Ishikawa (cell line): ENCODE results near the gene VWA8.

Experiments
- CEBPB ChIP-seq: IDR thresholded peaks from 2 replicates; pipeline ENCODE4 v1.6.1; 2012
- CREB1 ChIP-seq: IDR thresholded peaks from 2 replicates; pipeline ENCODE4 v1.6.1; 2012; ENCODE audit warnings: low read depth
- EGR1 ChIP-seq: IDR thresholded peaks from 2 replicates; pipeline ENCODE4 v1.6.1; 2012
- EP300 ChIP-seq: IDR thresholded peaks from 2 replicates; pipeline ENCODE4 v1.6.1; 2012; ENCODE audit warnings: borderline replicate concordance
- FOXM1 ChIP-seq: IDR thresholded peaks from 2 replicates; pipeline ENCODE4 v1.6.1; 2012; ENCODE audit warnings: low read depth, borderline replicate concordance
- NFIC ChIP-seq: IDR thresholded peaks from 2 replicates; pipeline ENCODE4 v1.6.1; 2012
- RAD21 ChIP-seq: IDR thresholded peaks from 2 replicates; pipeline ENCODE4 v1.6.1; 2012; ENCODE audit warnings: low read depth
- TAF1 ChIP-seq: IDR thresholded peaks from 2 replicates; pipeline ENCODE4 v1.6.1; 2012; ENCODE audit warnings: low read depth, mild to moderate bottlenecking
- TCF12 ChIP-seq: IDR thresholded peaks from 2 replicates; pipeline ENCODE4 v1.6.1; 2012; ENCODE audit warnings: low read depth
- TEAD4 ChIP-seq: IDR thresholded peaks from 2 replicates; pipeline ENCODE4 v1.6.1; 2012
- YY1 ChIP-seq: IDR thresholded peaks from 2 replicates; pipeline ENCODE4 v1.6.1; 2012; ENCODE audit warnings: low read depth
- ZBTB7A ChIP-seq: IDR thresholded peaks from 2 replicates; pipeline ENCODE4 v1.6.1; 2012; ENCODE audit warnings: low read depth
- TF ChIP-seq, protein P1 (sequence below): IDR thresholded peaks from 2 replicates; pipeline ENCODE4 v1.6.1; 2012
- TF ChIP-seq, protein P2 (sequence below): IDR thresholded peaks from 2 replicates; pipeline ENCODE4 v1.6.1; 2012; ENCODE audit warnings: low read depth, mild to moderate bottlenecking
- TF ChIP-seq, protein P3 (sequence below): IDR thresholded peaks from 2 replicates; pipeline ENCODE4 v1.6.1; 2012

Gene VWA8

DNA sequence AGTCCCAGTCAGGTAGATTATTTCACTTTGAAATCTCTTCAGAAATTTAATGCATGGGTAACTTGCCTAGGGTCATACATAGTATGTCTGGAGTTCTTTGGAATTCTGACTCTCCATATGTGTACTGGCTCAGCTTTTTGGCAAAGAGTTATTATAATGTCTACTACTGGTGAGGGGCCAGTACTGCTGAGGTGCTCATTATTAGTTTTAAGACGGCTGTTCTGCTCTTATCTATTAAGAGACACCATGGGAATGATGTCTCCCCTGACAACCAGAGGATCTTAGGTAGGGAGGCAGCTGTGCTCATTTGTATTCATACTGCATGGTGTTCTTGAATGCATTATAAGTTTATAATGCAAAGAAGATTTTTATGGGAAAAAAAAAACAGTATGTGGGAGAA lies 319.5 kb downstream of the VWA8 start:
- TF ChIP-seq YY1 = no peak

DNA sequence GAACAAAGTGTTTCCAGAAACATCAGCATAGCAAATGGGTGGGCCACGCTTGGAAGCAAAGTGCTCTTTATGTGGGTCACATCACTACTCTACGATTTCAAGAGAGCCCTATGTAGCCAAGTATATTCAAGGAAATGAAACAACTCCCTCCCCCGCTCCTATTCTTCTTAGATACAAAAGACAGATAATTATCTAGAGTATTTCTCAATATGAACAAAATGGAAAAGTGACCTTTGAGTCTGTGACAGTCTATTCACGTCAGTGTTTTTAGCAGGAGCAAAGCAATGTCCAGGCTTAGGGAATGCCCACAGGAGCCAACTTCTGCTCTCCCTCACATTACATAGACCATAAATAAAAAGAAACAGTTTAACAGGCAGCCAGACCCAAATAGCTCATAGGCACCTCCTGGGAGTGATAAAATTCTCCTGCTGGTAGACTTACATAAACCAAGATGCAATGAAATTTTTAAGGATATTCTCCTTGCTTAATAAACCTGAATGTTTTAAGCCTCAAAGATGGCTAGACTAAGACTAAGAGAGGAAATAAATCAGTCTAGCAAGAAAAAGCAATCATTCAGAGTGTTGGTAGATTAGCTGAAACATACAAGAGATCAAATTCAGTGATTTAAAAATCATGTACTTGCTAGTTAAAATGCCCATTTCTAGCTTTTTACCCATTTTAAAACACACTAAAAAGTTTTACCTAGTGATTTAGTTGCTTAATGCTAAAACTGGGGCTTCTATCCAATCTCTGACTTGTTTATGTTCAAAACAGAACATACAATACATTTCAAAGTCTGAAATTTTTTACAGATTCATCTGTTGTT lies 320.7 kb downstream of the VWA8 start:
- TF ChIP-seq, protein P1, sequence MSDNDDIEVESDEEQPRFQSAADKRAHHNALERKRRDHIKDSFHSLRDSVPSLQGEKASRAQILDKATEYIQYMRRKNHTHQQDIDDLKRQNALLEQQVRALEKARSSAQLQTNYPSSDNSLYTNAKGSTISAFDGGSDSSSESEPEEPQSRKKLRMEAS = no peak
- TF ChIP-seq FOXM1 (no peak), NFIC (no peak), YY1 (no peak), CEBPB (no peak), EGR1 (no peak), ZBTB7A (no peak), TCF12 (no peak), TAF1 (no peak), TEAD4 (no peak), RAD21 (no peak), CREB1 (no peak), EP300 (no peak)
- TF ChIP-seq, protein P2, sequence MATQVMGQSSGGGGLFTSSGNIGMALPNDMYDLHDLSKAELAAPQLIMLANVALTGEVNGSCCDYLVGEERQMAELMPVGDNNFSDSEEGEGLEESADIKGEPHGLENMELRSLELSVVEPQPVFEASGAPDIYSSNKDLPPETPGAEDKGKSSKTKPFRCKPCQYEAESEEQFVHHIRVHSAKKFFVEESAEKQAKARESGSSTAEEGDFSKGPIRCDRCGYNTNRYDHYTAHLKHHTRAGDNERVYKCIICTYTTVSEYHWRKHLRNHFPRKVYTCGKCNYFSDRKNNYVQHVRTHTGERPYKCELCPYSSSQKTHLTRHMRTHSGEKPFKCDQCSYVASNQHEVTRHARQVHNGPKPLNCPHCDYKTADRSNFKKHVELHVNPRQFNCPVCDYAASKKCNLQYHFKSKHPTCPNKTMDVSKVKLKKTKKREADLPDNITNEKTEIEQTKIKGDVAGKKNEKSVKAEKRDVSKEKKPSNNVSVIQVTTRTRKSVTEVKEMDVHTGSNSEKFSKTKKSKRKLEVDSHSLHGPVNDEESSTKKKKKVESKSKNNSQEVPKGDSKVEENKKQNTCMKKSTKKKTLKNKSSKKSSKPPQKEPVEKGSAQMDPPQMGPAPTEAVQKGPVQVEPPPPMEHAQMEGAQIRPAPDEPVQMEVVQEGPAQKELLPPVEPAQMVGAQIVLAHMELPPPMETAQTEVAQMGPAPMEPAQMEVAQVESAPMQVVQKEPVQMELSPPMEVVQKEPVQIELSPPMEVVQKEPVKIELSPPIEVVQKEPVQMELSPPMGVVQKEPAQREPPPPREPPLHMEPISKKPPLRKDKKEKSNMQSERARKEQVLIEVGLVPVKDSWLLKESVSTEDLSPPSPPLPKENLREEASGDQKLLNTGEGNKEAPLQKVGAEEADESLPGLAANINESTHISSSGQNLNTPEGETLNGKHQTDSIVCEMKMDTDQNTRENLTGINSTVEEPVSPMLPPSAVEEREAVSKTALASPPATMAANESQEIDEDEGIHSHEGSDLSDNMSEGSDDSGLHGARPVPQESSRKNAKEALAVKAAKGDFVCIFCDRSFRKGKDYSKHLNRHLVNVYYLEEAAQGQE = no peak
- TF ChIP-seq, protein P3, sequence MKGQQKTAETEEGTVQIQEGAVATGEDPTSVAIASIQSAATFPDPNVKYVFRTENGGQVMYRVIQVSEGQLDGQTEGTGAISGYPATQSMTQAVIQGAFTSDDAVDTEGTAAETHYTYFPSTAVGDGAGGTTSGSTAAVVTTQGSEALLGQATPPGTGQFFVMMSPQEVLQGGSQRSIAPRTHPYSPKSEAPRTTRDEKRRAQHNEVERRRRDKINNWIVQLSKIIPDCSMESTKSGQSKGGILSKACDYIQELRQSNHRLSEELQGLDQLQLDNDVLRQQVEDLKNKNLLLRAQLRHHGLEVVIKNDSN = no peak

DNA sequence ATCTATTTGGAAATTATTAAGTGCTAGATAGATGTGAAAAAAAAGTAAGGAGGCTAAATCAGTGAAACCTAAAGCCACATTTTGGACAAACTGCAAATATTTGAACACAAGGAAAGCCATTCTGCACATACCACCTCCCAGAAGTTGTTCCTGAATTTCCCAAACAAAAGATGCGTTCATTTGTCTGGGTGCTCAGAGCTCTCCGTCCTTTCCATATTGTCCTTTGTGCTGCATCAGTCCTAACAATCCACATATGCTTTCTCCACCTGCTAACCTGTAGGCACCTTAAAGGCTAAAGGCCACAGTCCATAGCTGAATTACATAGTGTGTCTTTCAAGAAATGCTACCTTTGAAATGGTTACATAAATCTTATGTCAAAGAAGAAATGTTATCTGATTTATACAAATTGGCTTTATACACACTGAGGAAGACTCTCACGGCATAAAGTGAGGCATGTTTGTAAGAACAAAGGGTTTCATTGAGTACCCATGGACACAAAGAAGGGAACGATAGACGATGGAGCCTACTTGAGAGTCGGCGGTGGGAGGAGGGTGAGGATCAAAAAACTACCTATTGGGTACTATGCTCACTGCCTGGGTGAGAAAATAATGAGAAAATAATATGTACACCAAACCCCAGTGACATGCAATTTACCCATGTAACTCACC lies 321.5 kb downstream of the VWA8 start:
- TF ChIP-seq RAD21 (no peak), EGR1 (no peak), TAF1 (no peak), TCF12 (no peak), CEBPB (no peak), CREB1 (no peak), ZBTB7A (no peak), TEAD4 (no peak), NFIC (no peak), EP300 (no peak)
- TF ChIP-seq, protein P1 = no peak
- TF ChIP-seq, protein P3 = no peak
- TF ChIP-seq, protein P2 = no peak

DNA sequence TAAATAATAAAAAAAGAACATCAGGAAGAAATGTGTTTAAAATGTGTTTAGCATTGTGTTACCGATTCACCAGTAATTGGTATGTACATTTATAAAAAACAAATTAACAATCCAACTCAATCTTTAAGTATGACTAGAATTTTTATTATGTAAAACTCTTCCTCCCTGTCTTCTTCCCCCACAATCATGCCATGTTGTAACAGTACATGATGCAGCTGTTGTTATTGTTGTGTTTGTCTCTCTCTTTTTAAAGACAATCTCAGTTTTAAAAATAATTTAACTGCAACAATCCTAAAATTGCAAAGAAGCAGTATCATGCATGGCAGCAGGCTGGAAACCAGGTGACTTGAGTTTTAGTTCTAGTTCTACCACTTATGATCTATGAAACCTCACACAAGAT lies 323.3 kb downstream of the VWA8 start:
- TF ChIP-seq TCF12 (no peak), NFIC (no peak), EGR1 (no peak), TEAD4 (no peak)
- TF ChIP-seq, protein P1 = no peak

DNA sequence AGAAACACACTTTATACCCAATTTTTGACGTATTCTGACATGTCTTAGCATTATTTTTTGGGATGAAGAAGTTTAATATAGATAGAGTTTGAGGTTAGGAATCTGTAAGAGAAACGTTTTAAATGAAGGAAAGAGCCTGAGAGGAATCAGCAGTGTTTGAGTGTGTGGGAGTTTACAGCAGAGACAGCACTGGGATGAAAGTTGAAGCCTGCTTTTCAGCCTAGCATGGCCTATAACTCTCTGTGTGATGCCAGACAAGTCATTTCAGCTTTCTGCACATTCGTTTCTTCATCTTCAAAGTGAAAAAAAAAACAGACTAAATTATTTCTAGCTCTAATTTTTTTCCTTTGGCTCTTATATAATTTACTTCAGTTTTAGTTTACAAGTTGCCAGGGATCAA lies 326.5 kb downstream of the VWA8 start:
- TF ChIP-seq FOXM1 = no peak
- TF ChIP-seq RAD21 = no peak
- no peak for TF ChIP-seq TAF1
- no peak for TF ChIP-seq EGR1
- no peak for TF ChIP-seq NFIC
- TF ChIP-seq, protein P2 = no peak
- TF ChIP-seq, protein P3 = no peak
- TF ChIP-seq, protein P1 = no peak
- TF ChIP-seq TCF12 = no peak
- TF ChIP-seq YY1 = no peak
- no peak for TF ChIP-seq CEBPB
- no peak for TF ChIP-seq ZBTB7A
- TF ChIP-seq CREB1 = no peak
- TF ChIP-seq EP300 = no peak
- no peak for TF ChIP-seq TEAD4
